Brain microvascular endothelial cell (primary cell): ENCODE measurements around the gene LRCH2.

Experiments
- DNase-seq: peaks from one replicate; pipeline ENCODE4 v3.0.0-alpha.2; 2020
- H3K27ac ChIP-seq: fragments of 250-450 bp; sonication (Bioruptor Pico); 2 replicates; pipeline ENCODE4 v1.5.1; 2020; ENCODE audit warnings: mild to moderate bottlenecking, moderate library complexity
- H3K27me3 ChIP-seq: fragments of 250-450 bp; sonication (Bioruptor Pico); replicated peaks from 2 replicates; pipeline ENCODE4 v1.5.1; 2020; ENCODE audit warnings: mild to moderate bottlenecking
- H3K36me3 ChIP-seq: fragments of 250-450 bp; sonication (Bioruptor Pico); replicated peaks from 2 replicates; pipeline ENCODE4 v1.5.1; 2020; ENCODE audit warnings: mild to moderate bottlenecking
- H3K4me3 ChIP-seq: 2 replicates; pipeline ENCODE4 v1.5.1; 2011; ENCODE audit warnings: low read depth, mild to moderate bottlenecking, control low read depth, low read length, moderate library complexity
- CTCF ChIP-seq: IDR thresholded peaks from 2 replicates; pipeline ENCODE4 v1.5.1; 2011; ENCODE audit warnings: low read depth, mild to moderate bottlenecking, moderate library complexity, low read length, control low read depth, inconsistent platforms; ENCODE audit errors: missing control alignments
- in situ Hi-C: cut with HindIII; loops from 2 replicates; pipeline ENCODE4 v1.10.0; 2017; ENCODE audit warnings: low sequenced_read_pairs, low pct_ligation_motif_present

Gene LRCH2

DNA sequence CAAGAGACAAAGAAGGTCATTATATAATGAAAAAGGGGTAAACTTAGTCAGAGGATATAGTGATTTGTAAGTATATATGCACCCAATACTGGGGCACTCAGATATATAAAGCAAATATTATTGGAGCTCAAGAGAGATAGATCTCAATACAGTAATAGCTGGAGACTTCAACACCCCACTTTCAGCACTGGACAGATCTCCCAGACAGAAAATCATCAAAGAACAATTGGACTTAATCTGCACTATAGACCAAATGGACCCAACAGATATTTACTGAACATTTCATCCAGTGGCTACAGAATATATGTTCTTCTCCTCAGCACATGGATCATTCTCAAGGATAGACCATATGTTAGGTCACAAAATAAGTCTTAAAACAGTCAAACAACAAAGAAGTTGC is 91.8 kb downstream of the LRCH2 start:
- Histone ChIP-seq H3K27ac (no peak overlapping the region), H3K4me3 (no peak overlapping the region)
- in situ Hi-C loops: no loop called here

GRCh38 chrX:115138040-115138439 is 95.9 kb downstream of the LRCH2 start:
- DNase-seq: no peak
- TF ChIP-seq CTCF: no peak
- in situ Hi-C loops: no loop called here
- no peaks in the 10 kb centered on the region for H3K27me3 ChIP-seq
- H3K36me3 ChIP-seq: no peaks in the 10 kb centered on the region
- no peak overlapping the region for H3K4me3 ChIP-seq
- H3K27ac ChIP-seq: no peak overlapping the region

More for the DNA sequence above, 91.8 kb downstream of the LRCH2 start:
- Histone ChIP-seq H3K27me3 (no peaks in the 10 kb centered on the region), H3K36me3 (no peaks in the 10 kb centered on the region)
- peak; percentile 1 for DNase-seq
- TF ChIP-seq CTCF: no peak

DNA sequence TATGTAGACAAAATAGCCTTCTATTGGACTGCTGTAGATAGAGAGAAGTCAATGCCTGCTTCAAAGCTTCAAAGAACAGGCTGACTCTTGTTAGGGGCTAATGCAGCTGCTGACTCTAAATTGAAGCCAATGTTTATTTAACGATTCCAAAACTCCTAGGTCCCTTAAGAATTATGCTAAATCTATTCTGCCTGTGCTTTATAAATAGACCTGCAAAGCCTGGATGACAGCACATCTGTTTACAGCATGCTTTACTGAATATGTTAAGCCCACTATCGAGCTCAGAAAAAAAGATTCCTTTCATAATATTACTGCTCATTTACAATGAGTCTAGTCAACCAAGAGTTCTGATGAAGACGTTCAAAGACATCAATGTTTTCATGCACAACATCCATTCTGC is 99.5 kb downstream of the LRCH2 start:
- H3K27ac ChIP-seq: no peak overlapping the region
- in situ Hi-C loops: no loop called here

GRCh38 chrX:115112411-115112810 is 121.5 kb downstream of the LRCH2 start:
- Histone ChIP-seq H3K36me3 (no peaks in the 10 kb centered on the region), H3K27ac (no peak overlapping the region), H3K27me3 (no peaks in the 10 kb centered on the region), H3K4me3 (no peak overlapping the region)
- TF ChIP-seq CTCF: no peak
- in situ Hi-C loops: no loop called here
- DNase-seq: no peak

More for the DNA sequence above, 99.5 kb downstream of the LRCH2 start:
- Histone ChIP-seq H3K36me3 (no peaks in the 10 kb centered on the region), H3K4me3 (no peak overlapping the region), H3K27me3 (no peaks in the 10 kb centered on the region)
- no peak for TF ChIP-seq CTCF
- DNase-seq: no peak

- Histone ChIP-seq H3K36me3 (no peaks in the 10 kb centered on the region), H3K27me3 (no peaks in the 10 kb centered on the region), H3K4me3 (no peak overlapping the region), H3K27ac (no peak overlapping the region)
- DNase-seq: no peak
- no peak for TF ChIP-seq CTCF
- in situ Hi-C loops: no loop called here
Observed at GRCh38 chrX:115098897-115099296, 135.0 kb downstream of the LRCH2 start.

GRCh38 chrX:115093191-115093590 is 140.7 kb downstream of the LRCH2 start:
- no peak for DNase-seq
- Histone ChIP-seq H3K27ac (no peak overlapping the region), H3K4me3 (no peak overlapping the region), H3K27me3 (no peaks in the 10 kb centered on the region), H3K36me3 (no peaks in the 10 kb centered on the region)
- in situ Hi-C loops: no loop called here
- no peak for TF ChIP-seq CTCF
